GM18508 (cell line): Measurements from ENCODE around the gene SLC50A1.
"Not testable (repeated sequence)": the region's sequence is repeated elsewhere in the genome, so short reads cannot be mapped to it uniquely, and the experiment has no call there.

ENCODE experiments used
- ATAC-seq: cut with Tn5 transposase; IDR thresholded peaks from one replicate; pipeline ENCODE4 v1.9.1; 2021; ENCODE audit warnings: moderate number of reproducible peaks; ENCODE audit not compliant: insufficient read depth, unreplicated experiment

The SLC50A1 gene

DNA sequence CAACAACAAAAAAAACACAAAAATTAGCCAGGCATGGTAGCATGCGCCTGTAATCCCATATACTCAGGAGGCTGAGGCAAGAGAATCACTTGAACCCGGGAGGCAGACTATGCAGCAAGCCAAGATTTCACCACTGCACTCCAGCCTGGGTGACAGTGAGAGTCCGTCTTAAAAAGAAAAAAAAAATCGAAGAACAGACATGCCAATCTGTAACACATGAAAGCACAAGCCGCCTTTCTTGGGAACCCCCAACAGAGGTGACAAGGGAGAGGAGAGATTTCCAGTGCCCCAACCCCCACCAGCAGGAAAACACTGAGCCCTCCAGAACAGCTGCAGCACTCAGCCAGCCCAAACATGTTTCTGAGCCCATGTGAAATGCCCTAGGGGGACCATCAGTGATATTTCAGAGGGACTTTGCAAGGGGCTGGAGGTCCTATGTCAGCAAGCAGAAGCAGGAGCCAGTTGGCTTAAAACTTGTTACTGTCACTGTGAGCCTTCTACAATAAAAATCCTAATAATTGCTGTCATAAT is 22.1 kb upstream of the SLC50A1 start:
- no peak for ATAC-seq

DNA sequence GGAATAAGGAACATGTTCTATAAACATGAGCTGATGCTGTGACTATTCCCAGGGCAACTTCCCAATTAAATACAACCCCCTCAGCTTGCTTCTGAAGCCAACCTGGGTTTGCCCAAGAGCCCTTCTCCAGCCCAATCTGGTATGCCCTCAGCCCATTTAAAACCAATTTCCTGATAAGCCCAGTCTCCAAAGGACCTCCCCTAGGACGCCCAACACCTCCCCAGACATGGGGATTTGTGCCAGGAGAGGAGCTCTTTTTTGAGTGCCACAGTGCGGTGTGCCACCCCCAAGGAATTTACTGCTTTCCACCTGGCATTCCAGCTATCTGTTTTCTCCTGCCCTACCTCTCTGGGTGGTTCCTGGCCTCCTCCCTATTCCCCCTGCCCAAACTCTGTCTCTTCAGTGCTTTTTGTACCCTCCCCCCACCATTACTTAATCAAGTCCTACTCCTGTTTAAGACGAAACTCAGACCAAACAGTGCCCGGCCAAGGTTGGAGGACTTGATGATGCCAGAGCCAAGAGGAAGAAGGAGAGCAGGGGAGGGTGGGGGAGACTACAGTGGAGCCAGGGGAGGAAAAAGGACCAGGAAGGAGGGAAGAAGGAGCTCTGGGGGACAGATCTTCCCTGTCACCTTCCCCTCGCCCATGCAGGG is 19.4 kb upstream of the SLC50A1 start:
- no peak for ATAC-seq

DNA sequence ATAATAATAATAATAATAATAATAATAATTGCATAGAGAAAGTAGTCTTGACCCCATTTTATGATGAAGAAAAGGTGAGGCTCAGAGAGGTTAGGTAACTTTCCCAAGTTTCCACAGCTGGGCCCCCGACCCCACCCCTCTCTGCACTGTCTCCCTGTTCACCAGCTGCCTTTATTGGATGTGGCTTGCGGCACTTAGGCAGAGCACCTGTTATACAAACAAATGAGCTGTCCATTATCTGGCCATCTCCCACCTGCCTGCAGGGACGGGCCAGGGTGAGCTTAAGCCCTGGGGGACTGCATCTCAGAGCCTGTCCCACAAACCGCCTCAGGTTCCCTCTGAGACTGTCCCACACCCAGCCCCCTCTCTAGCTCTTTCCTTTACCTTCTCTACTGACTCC is 18.0 kb upstream of the SLC50A1 start:
- no peak for ATAC-seq

DNA sequence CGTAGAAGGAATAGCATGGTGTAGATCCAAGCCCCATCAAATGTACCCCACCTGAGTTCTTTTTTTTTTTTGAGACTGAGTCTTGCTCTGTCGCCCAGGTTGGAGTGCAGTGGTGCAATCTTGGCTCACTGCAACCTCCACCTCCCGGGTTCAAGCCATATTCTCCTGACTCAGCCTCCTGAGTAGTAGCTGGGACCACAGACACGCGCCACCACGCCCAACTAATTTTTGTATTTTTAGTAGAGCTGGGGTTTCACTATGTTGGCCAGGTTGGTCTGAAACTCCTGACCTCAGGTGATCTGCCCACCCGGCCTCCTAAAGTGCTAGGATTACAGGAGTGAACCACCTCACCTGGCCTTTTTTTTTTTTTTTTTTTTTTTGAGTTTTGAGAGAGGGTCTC is 17.6 kb upstream of the SLC50A1 start:
- not testable (repeated sequence) for ATAC-seq

DNA sequence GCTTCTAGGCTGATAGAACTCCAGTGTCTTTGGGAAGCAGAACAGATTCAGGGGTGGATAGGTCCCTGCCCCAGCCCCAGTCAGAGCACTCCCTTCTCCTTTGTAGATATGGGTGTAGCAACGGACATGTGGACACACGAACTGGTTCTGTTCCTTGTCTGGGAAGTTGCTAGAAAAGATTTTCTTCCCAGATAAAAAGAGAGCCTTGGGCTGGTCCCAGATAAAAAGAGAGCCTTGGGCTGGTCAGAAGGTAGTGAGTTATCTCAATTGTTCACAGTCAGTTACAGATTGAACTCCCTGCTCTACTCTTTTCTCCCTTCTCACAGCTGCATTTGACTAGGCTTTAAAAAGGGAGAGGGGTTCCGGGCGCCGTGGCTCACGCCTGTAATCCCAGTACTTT is 15.4 kb upstream of the SLC50A1 start:
- no peak for ATAC-seq

DNA sequence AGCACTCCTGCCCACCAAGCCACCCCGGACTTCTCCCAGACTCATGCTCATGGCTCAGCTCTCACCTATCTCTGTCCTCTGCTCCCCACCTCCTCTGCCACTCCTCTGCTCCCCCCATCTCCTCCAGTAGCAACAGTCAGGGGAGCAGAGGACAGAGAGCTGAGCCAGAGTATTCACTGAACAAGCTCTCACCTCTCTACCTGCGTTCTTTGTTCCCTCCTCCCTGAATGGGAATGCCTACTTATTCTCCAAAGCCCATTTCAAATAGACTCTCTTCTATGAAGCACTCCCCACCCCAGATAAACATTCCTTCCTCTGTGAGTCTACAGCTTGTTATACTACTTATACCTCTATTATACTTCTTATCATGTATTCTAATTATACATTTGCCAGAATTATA is 14.4 kb upstream of the SLC50A1 start:
- ATAC-seq: no peak

DNA sequence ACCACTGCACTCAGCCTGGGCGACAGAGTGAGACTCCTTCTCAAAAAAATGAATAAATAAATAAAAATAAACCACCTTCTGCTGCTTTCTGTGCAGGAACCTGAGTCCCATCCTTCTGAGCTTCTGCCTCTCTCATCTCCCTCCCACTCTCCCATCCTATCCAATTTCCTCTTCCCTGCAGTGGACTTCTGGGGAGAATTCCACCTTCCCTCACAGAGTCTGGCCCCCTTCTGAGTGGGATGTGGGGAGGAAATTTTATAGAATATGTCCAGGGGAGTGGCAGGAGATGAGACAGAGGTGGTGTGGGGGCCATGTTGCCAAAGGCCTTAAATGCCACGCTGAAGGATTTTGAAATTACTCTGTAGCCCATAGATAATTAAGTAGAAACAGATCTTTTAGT is 13.3 kb upstream of the SLC50A1 start:
- ATAC-seq: no peak

DNA sequence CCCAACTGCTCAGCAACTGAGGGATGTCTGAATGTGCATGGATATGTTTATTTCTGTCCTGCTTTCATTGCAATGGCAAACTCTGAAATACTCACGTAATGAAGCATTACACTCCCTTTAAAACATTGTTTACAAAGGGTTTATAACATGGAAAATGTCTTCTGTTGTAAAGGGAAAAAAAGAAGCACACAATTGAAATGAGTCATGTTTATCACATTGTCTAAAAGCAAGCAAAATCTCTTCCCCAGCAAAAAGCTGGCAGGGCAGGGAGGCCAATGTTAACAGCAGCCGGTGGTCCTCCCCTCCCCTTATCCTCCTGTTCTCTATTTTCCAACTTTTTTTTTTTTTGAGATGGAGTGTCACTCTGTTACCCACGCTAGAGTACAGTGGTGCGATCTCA is 11.9 kb upstream of the SLC50A1 start:
- ATAC-seq: no peak

DNA sequence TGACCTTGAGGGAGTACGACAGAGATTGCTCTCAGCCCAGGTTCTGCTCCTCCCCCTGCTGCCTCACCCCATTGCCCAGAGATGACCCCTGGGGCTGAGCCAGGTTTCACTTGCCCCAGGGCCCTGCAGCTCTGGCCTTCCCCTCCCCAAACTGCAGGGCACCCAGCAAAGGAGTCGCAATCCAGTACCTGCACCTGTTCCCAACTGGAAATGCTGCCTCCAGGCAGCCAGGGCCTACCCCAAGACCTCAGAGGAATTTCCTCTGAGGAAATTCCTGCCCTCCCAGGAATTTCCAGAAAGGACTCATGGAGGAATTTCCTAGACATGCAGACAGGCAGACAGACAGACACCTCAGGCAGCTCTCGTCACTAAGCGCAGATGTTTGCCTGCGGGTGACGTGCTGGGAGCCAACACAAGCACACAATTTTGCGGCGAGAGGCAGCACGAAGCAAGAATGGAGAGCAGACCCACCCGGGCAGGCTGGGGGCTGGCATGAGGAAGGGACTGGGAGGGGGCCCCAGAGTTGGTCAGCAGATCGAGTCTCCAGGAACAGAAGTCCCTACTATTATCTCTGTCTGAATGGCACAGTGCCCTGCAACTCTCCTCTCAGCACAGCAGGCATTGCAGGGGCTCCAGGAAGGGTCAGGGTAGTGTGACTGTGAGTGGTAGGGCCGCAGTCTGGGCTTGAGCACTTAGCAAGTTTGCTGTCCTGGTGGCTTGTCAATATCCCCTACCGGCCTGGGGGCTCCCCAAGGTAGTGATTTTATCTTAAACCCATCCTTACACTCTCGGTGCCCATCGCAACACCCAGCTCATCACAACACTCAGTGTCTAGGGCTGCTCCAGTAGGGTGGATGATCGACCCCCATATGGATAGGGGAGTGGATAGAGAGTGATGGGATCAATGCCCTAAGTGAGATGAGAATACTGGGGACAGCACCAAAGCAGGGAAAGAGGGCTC is 10.9 kb upstream of the SLC50A1 start:
- no peak for ATAC-seq

DNA sequence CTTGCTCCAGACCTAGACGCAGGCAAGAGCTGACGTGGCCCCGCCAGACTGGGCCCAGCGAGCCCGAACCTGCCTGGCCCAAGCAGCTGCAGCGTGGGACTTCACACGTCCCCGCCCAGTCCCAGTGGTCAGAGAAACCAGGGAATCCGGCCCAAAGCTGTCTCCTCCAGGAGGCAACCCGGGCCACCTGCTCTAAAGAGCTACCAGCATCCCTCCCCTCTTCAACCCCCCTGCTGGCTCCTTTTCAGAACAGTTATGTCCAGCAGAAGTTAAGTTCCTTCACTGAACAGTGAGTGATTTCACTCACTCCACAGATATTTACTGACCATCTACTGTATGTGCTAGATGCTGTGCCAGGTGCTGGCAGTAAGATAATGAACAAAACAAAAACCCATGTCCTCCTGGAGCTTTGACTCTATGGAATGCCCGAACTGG is 10.1 kb upstream of the SLC50A1 start:
- no peak for ATAC-seq

DNA sequence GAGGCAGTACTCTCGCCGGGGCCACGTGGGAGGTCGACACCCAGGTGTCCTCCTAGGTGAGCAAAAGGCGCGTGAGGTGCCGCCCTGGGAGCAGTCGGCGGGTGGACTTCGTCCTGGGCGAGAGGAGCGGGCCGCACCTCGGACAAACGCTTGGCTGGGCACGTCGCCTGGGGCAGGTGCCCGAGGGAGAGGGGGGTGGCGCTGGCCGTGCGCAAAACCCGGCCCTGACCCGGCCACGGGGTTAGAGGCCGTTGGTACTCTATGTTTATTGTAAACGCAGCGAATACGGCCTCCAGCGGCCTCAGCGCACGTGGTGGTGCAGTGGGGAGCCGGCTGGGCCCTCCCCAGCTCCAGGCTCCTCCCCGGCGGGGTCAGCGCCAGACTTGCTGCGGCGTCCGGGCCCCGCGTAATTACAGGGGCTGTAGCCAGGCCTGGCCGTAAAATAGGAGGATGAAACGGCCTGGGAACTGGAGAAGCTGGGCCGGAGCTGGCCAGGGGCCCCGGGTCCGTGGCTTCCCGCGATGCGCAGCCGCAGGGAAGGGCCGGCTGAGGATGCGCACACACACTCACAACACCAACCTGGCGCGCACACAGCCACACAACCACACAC is 9.6 kb upstream of the SLC50A1 start:
- ATAC-seq: no peak

DNA sequence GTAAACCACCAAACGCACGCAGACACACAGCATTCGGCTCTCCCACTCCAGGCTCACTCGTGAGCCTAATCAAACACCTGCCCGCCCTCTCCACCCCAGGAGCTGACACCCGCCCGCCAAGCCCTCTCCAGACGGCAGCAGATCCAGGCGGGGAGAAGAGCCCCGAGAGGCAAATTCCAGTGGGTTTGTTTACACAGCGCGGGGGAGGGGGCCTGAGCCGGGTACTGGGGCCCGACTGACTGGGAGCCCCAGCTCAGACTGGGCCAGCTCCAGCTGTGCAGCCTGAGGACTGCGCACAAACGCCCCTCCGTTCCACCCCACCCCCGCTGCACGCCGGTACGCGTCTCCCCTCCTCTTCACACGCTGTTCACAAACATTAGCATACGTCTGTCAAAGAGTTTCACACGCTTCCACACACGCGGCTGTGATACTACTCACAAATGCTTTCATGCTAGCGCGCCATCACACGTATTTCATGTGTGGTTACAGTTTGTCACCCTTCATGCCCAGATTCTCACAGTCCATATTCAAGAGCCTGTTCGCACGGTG is 9.0 kb upstream of the SLC50A1 start:
- no peak for ATAC-seq

DNA sequence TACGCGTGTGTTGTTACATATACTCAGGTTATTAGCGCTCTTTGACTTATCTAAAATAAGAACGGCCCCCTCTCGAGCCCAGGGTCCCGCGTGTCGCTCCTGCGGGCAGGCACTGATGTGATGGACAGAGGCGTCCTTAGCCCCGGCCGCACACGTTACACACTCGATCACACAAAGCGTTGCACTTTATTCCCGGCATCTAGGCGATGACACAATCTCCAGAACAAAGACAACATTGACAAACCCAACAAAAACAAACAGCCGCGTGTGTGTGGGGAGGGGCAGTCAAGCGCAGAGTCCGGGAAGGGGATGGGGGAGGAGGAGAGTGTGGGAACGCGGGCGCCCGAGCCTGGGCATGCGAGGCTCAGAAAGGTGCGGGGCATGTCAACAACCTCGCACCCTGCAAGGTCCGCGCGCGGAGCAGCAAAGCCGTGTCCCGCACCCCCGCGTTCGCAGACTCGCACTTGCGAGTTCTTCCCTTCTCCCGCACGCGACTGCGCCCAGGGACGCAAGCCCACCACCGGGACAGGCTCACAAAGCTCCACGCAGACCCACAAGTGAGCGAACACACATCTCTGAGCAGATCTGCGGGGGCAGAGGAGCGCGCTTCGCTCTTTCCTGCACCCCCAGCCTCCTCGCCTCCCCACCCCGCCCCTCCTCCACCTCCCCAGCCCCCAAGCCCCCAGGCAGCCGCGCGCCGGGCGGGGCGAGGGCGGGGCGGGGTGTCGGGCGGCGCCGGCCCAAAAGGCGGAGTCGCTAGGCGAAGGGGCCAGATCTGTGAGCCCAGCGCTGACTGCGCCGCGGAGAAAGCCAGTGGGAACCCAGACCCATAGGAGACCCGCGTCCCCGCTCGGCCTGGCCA is 8.3 kb upstream of the SLC50A1 start, which contains the start of gene EFNA1:
EFNA1 (plus strand) TSS at position 772 of the 862 bp plus-strand sequence. CDS start 102 bp downstream, outside the sequence.
- no peak for ATAC-seq

DNA sequence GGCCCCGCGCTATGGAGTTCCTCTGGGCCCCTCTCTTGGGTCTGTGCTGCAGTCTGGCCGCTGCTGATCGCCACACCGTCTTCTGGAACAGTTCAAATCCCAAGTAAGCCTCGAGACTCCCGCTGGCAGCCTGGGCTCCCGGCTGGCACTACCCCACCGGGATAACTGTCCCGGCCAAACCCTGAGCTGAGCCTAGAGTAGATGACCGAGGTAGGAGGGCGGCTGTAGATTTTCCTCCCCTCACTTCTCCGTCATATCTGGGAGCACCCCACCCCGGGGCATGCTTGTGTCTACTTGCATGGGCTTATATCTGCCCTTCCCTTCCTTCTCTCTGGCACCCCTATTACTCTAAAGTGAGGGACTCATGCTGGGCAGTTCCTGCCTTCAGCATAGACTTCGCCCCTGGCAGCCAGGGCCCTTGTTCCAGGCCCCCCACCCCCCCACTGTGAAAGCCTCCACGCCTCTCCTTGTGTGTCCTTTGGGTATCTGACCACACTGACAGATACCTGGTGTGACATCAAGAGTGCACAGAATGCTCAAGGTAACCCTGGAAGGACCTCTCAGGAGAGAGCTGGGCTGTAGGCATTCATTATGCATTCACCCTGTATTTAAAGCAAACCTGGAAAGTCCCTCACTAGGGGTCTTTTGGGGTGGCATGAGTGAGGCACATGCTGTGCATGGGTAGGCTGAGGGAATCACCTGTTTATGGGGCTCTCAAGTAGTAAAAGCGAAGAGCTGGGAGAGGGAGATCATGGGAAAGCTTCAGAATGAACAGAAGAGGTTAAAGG is 7.5 kb upstream of the SLC50A1 start:
- no peak for ATAC-seq

DNA sequence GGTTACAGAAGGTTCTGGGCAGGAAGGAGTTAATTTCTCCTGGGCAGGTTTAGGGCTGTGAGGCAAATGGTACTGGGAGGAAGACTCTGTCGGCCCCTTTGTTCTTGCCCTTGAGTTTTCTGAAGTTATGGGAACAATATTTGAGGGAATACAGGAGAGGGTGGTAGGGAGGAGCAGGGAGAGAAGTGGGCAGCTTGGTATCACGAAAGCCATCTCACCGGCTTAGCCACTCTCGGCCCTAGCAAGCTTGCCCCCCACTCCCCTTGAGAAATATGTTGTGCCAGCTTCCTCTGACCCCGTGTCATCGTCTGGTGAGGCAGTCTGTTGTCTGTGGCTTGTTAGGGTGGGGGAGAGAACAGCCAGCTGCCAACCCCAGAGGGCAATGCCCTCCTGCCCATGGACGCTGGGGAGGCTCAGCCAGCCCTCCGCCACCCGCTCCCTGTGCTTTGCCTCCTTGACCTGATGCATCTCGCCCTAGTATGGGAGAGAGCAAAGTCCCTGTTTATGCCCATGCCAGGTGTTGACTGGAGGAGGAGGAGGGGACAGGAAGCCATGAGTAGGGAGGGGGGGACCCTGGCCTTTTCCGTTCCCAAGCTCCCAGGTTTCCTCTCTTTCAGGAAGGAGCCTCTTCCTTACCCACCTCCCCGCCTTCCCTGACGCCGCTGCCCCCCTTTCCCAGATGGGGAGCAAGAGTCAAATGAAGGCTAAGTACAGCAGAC is 6.7 kb upstream of the SLC50A1 start:
- ATAC-seq: no peak

DNA sequence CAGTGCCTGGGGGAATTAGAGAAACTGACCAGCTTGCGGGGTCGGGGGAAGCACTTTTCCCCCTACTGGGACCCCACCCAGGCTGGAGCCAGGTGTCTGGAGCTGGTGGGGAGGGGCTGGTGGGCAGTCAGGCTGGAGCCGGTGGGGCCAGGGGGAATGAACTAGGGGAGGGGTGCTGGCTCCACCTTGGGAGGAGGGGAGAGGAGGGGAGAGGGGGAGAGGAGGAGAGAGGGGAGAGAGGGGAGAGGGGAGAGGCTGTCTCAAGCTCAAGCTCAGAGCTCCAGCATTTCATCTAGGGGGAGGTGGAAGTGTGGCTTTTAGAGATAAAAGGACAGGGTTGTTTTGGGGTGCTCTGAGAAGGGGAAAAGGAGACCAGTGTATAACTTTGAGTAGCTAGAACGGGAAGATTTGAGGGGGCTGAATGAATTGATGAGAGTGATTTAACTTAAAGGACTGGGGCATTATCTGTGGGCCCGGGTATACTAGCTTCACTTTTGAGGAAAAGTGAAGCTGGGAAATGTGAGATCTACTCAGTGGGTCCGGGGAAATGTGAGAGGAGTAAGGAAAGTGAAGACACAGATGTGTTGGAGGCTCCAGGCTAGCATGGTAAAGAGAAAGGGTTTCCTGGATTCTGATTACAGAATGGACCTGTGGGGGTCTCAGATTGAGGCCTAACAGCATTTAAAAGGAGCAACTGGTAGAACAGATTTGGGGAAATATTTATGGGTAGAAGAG is 5.2 kb upstream of the SLC50A1 start:
- no peak for ATAC-seq

DNA sequence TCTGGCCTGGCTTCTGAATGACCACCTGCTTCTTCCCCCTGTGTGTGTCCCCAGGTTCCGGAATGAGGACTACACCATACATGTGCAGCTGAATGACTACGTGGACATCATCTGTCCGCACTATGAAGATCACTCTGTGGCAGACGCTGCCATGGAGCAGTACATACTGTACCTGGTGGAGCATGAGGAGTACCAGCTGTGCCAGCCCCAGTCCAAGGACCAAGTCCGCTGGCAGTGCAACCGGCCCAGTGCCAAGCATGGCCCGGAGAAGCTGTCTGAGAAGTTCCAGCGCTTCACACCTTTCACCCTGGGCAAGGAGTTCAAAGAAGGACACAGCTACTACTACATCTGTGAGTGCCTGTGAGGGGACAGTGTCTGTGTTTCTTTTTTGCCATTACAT is 4.4 kb upstream of the SLC50A1 start:
- ATAC-seq: no peak

DNA sequence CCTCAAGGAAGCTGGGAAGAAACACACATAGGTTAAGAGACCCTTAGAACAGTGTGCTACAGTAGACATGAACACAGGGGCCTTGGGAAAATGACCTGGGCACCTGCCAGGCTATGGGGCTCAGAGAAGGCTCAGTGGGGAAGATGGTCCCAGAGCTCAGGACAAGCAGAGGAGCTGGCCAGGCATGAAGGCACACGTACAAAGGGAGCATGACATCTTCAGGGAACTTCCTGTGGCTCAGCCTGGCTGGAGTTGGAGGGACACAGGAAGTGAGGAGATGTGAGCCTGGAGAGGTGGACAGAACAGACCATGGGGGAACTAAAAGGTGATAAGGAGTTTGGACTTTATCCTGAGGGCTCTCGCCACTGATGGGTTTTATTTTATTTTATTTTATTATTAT is 3.8 kb upstream of the SLC50A1 start:
- ATAC-seq: no peak
